GM12873 (cell line): ENCODE measurements around the gene PGS1.

Experiments used
- CTCF ChIP-seq: IDR thresholded peaks from 2 replicates; pipeline ENCODE4 v1.5.1; 2012; ENCODE audit warnings: low read depth, mild to moderate bottlenecking, moderate library complexity, low read length, control low read depth; ENCODE audit not compliant: insufficient read depth; ENCODE audit errors: missing control alignments

PGS1 gene

GRCh38 chr17:78344666-78345065, 33.8 kb upstream of the PGS1 start:
- TF ChIP-seq CTCF: no peak

GRCh38 chr17:78345172-78345571, 33.3 kb upstream of the PGS1 start:
- no peak for TF ChIP-seq CTCF

- no peak for TF ChIP-seq CTCF
Observed at GRCh38 chr17:78345791-78346494, 32.5 kb upstream of the PGS1 start.

GRCh38 chr17:78346605-78347250, 31.7 kb upstream of the PGS1 start:
- TF ChIP-seq CTCF: no peak

- TF ChIP-seq CTCF: no peak
Observed at GRCh38 chr17:78347453-78347852, 31.0 kb upstream of the PGS1 start.

- TF ChIP-seq CTCF: no peak
Observed at GRCh38 chr17:78348055-78348770, 30.2 kb upstream of the PGS1 start.

- TF ChIP-seq CTCF: peak; percentile 26
Observed at GRCh38 chr17:78349891-78350642, 28.4 kb upstream of the PGS1 start.
